Neural progenitor cell (in vitro differentiated cells): ENCODE data around the gene HDLBP. TPM values are rescaled to one million over a fixed set of nuclear protein-coding genes. Genes with fewer than 3 reads are reported as not detected.

Source experiments
- DNase-seq: peaks from one replicate; pipeline ENCODE4 v3.0.0-alpha.2; 2016; ENCODE audit warnings: low spot score
- H2AFZ ChIP-seq: fragments of 200-600 bp; sonication (generic); replicated peaks from 2 replicates; pipeline ENCODE4 v1.6.1; 2016; ENCODE audit warnings: antibody characterized with exemption
- H3F3A ChIP-seq: fragments of 200-600 bp; sonication (generic); 2 replicates; pipeline ENCODE4 v1.6.1; 2016; ENCODE audit warnings: antibody characterized with exemption, low read depth
- H3K27ac ChIP-seq: fragments of 200-600 bp; sonication (generic); 2 replicates; pipeline ENCODE4 v1.5.1; 2016; ENCODE audit warnings: mild to moderate bottlenecking
- H3K27me3 ChIP-seq: fragments of 200-600 bp; sonication (generic); 2 replicates; pipeline ENCODE4 v1.6.1; 2016; ENCODE audit warnings: mild to moderate bottlenecking, moderate library complexity
- H3K36me3 ChIP-seq: fragments of 200-600 bp; sonication (generic); 2 replicates; pipeline ENCODE4 v1.5.1; 2016
- H3K4me1 ChIP-seq: fragments of 200-600 bp; sonication (generic); 2 replicates; pipeline ENCODE4 v1.6.1; 2016; ENCODE audit warnings: mixed run types
- H3K4me2 ChIP-seq: fragments of 200-600 bp; sonication (generic); 2 replicates; pipeline ENCODE4 v1.6.1; 2016
- H3K4me3 ChIP-seq: fragments of 200-600 bp; sonication (generic); 2 replicates; pipeline ENCODE4 v1.5.1; 2016
- H3K79me2 ChIP-seq: fragments of 200-600 bp; sonication (generic); 2 replicates; pipeline ENCODE4 v1.6.1; 2016; ENCODE audit warnings: low read depth
- H3K9ac ChIP-seq: fragments of 200-600 bp; sonication (generic); 2 replicates; pipeline ENCODE4 v1.6.1; 2016
- H3K9me3 ChIP-seq: fragments of 200-600 bp; sonication (generic); 2 replicates; pipeline ENCODE4 v1.5.1; 2016; ENCODE audit warnings: low read depth
- H4K20me1 ChIP-seq: fragments of 200-600 bp; sonication (generic); 2 replicates; pipeline ENCODE4 v1.6.1; 2016; ENCODE audit warnings: low read depth
- H3K27ac Mint-ChIP-seq: 3 replicates; pipeline ENCODE4 v1.8.0; 2021; ENCODE audit warnings: mixed read lengths
- H3K27me3 Mint-ChIP-seq: 2 replicates; pipeline ENCODE4 v1.8.0; 2022; ENCODE audit warnings: low read depth, mild to moderate bottlenecking, inconsistent platforms, moderate library complexity, mixed read lengths; ENCODE audit not compliant: insufficient read depth
- H3K36me3 Mint-ChIP-seq: 3 replicates; pipeline ENCODE4 v1.8.0; 2021; ENCODE audit warnings: mixed read lengths
- H3K4me1 Mint-ChIP-seq: 3 replicates; pipeline ENCODE4 v1.8.0; 2021; ENCODE audit warnings: mixed read lengths
- H3K4me3 Mint-ChIP-seq: 3 replicates; pipeline ENCODE4 v1.8.0; 2021; ENCODE audit warnings: mild to moderate bottlenecking, moderate library complexity, mixed read lengths
- H3K9me3 Mint-ChIP-seq: 3 replicates; pipeline ENCODE4 v1.8.0; 2020; ENCODE audit warnings: mixed read lengths
- EZH2 ChIP-seq: fragments of 200-600 bp; sonication (generic); IDR thresholded peaks from 2 replicates; pipeline ENCODE4 v1.6.1; 2017; ENCODE audit warnings: antibody characterized with exemption, mild to moderate bottlenecking, moderate library complexity
- EZH2phosphoT487 ChIP-seq: fragments of 200-600 bp; sonication (generic); IDR thresholded peaks from 2 replicates; pipeline ENCODE4 v1.6.1; 2017; ENCODE audit warnings: antibody characterized with exemption
- total RNA-seq: library from RNA; depleted of rRNA; stranded (reverse); fragments of >200 nt; gene quantifications from 2 replicates; pipeline ENCODE4 v1.2.3, GENCODE V29; 2015; ENCODE audit warnings: low replicate concordance
- TF ChIP-seq, protein P1 (sequence below): fragments of 200-600 bp; sonication (generic); IDR thresholded peaks from 2 replicates; pipeline ENCODE4 v1.5.1; 2017; ENCODE audit warnings: antibody characterized with exemption, mild to moderate bottlenecking

The HDLBP gene
- total RNA-seq, 1 donor from 2014 or later, result 251 TPM

DNA sequence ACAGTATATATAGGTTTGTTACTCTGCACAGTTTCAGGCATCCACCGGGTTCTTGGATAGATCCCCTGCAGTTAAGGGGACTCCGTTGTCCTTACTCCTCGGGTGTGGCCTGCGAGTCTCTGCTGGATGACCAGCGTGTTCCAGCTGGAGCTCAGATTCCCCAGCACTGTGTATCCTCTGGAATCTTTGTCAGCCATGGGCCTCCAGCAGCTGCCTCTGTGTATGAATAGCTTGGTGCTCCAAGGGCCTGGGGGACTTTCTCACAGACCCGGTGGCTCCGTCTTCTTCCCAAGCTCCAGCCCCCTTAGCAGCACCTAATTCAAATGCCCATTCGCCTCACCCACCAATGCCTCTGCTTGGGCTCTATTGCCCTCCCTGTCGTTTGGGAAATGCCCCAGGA, 120.7 kb downstream of the HDLBP start:
- Mint-ChIP-seq H3K27ac (no peak overlapping the region), H3K4me3 (no peak overlapping the region), H3K27me3 (peaks cover 7% of the 10 kb centered on the region), H3K36me3 (no peaks in the 10 kb centered on the region), H3K4me1 (peaks cover 12% of the 10 kb centered on the region), H3K9me3 (no peaks in the 10 kb centered on the region)
- Histone ChIP-seq H3K27ac (no peak overlapping the region), H3K4me2 (no peak overlapping the region), H3K4me3 (no peak overlapping the region), H3K79me2 (no peaks in the 10 kb centered on the region), H3K9me3 (no peaks in the 10 kb centered on the region), H4K20me1 (no peaks in the 10 kb centered on the region), H3K36me3 (no peaks in the 10 kb centered on the region), H3K4me1 (no peaks in the 10 kb centered on the region), H2AFZ (no peak overlapping the region), H3F3A (no peaks in the 10 kb centered on the region), H3K9ac (no peak overlapping the region), H3K27me3 (no peaks in the 10 kb centered on the region)
- TF ChIP-seq EZH2 (no peak), EZH2phosphoT487 (no peak)
- TF ChIP-seq, protein P1, sequence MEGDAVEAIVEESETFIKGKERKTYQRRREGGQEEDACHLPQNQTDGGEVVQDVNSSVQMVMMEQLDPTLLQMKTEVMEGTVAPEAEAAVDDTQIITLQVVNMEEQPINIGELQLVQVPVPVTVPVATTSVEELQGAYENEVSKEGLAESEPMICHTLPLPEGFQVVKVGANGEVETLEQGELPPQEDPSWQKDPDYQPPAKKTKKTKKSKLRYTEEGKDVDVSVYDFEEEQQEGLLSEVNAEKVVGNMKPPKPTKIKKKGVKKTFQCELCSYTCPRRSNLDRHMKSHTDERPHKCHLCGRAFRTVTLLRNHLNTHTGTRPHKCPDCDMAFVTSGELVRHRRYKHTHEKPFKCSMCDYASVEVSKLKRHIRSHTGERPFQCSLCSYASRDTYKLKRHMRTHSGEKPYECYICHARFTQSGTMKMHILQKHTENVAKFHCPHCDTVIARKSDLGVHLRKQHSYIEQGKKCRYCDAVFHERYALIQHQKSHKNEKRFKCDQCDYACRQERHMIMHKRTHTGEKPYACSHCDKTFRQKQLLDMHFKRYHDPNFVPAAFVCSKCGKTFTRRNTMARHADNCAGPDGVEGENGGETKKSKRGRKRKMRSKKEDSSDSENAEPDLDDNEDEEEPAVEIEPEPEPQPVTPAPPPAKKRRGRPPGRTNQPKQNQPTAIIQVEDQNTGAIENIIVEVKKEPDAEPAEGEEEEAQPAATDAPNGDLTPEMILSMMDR, result no peak
- no peak for DNase-seq

DNA sequence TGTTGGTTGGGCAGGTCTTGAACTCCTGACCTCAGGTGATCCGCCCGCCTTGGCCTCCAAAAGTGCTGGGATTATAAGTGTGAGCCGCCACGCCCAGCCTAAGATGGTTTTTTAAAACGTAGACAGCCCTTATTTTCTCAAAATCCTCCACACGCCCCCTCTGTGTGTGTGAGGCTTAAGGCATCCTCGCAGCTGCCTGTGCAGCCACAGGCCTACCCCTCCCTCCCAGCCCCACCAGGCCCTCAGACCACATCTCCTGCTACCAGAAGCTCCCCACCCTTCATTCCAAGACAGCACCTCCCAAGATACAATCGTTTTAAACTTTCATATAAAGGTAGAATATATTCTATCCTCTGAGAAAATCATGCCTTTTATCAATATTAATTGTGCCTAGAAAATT, 122.2 kb downstream of the HDLBP start:
- DNase-seq, result no peak
- Histone ChIP-seq H3K36me3 (no peaks in the 10 kb centered on the region), H3K9me3 (no peaks in the 10 kb centered on the region), H2AFZ (no peak overlapping the region), H3K4me3 (no peak overlapping the region), H3K27ac (no peak overlapping the region), H4K20me1 (no peaks in the 10 kb centered on the region), H3K79me2 (no peaks in the 10 kb centered on the region), H3K9ac (no peak overlapping the region), H3F3A (no peaks in the 10 kb centered on the region), H3K4me1 (peaks cover 5% of the 10 kb centered on the region), H3K4me2 (no peak overlapping the region), H3K27me3 (no peaks in the 10 kb centered on the region)
- H3K4me1 Mint-ChIP-seq, result peaks cover 6% of the 10 kb centered on the region
- H3K27me3 Mint-ChIP-seq, result peaks cover 2% of the 10 kb centered on the region
- no peak overlapping the region for H3K27ac Mint-ChIP-seq
- no peak overlapping the region for H3K4me3 Mint-ChIP-seq
- TF ChIP-seq, protein P1, result no peak
- no peak for TF ChIP-seq EZH2phosphoT487
- no peak for TF ChIP-seq EZH2
- no peaks in the 10 kb centered on the region for H3K9me3 Mint-ChIP-seq
- no peaks in the 10 kb centered on the region for H3K36me3 Mint-ChIP-seq

DNA sequence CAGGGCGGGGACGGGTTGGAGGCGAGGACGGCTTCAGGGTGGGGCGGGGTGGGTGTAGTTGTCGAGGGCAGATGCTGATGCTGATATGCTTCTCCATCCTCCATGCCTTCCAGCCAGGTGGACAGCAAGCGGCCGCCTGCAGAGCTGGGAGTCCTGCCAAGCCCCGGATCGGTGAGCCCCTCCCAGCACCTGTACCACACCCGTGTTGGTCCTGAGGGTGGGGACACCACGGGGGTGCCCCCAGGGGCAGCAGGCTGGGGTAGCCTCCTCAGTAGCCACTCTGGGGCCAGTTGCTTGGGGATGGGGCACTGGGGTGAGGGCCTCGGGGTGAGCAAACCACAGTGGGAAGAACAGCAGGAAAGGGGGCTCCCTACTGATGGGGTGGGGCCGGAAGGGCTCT, 124.4 kb downstream of the HDLBP start:
- Histone ChIP-seq H3K9me3 (no peaks in the 10 kb centered on the region), H4K20me1 (no peaks in the 10 kb centered on the region), H3K9ac (no peak overlapping the region), H3K36me3 (no peaks in the 10 kb centered on the region), H2AFZ (no peak overlapping the region), H3K4me1 (peaks cover 10% of the 10 kb centered on the region), H3F3A (no peaks in the 10 kb centered on the region), H3K4me3 (no peak overlapping the region), H3K27me3 (no peaks in the 10 kb centered on the region), H3K27ac (no peak overlapping the region), H3K79me2 (no peaks in the 10 kb centered on the region), H3K4me2 (no peak overlapping the region)
- peaks cover 7% of the 10 kb centered on the region for H3K4me1 Mint-ChIP-seq
- no peaks in the 10 kb centered on the region for H3K36me3 Mint-ChIP-seq
- H3K9me3 Mint-ChIP-seq, result no peaks in the 10 kb centered on the region
- DNase-seq, result no peak
- no peak for TF ChIP-seq EZH2phosphoT487
- no peak for TF ChIP-seq EZH2
- TF ChIP-seq, protein P1, result no peak
- H3K27me3 Mint-ChIP-seq, result no peaks in the 10 kb centered on the region
- no peak overlapping the region for H3K27ac Mint-ChIP-seq
- no peak overlapping the region for H3K4me3 Mint-ChIP-seq
